Smooth muscle cell (in vitro differentiated cells): Measurements from ENCODE around the gene ZNRF3. TPM values are rescaled to one million over a fixed set of nuclear protein-coding genes. Genes with fewer than 3 reads are reported as not detected.

Experiments
- DNase-seq: peaks from one replicate; lab custom pipeline; 2025; ENCODE audit not compliant: unreplicated experiment; lab: John Stamatoyannopoulos, UW
- H2AFZ ChIP-seq: fragments of 200-600 bp; sonication (generic); 2 replicates; pipeline ENCODE4 v1.6.0; 2016; ENCODE audit warnings: antibody characterized with exemption, low read depth, mild to moderate bottlenecking
- H3F3A ChIP-seq: fragments of 200-600 bp; sonication (generic); 2 replicates; pipeline ENCODE4 v1.6.0; 2017; ENCODE audit warnings: antibody characterized with exemption, low read depth
- H3K27ac ChIP-seq: fragments of 200-600 bp; sonication (generic); 2 replicates; pipeline ENCODE4 v1.5.1; 2016; ENCODE audit warnings: low read depth, mild to moderate bottlenecking
- H3K27me3 ChIP-seq: fragments of 200-600 bp; sonication (generic); 2 replicates; pipeline ENCODE4 v1.6.1; 2016; ENCODE audit warnings: low read depth, mild to moderate bottlenecking
- H3K36me3 ChIP-seq: fragments of 200-600 bp; sonication (generic); 2 replicates; pipeline ENCODE4 v1.5.1; 2016; ENCODE audit warnings: low read depth
- H3K4me1 ChIP-seq: fragments of 200-600 bp; sonication (generic); 2 replicates; pipeline ENCODE4 v1.5.1; 2016; ENCODE audit warnings: low read depth
- H3K4me2 ChIP-seq: fragments of 200-600 bp; sonication (generic); 2 replicates; pipeline ENCODE4 v1.6.0; 2016; ENCODE audit warnings: mild to moderate bottlenecking
- H3K4me3 ChIP-seq: fragments of 200-600 bp; sonication (generic); 2 replicates; pipeline ENCODE4 v1.5.1; 2016; ENCODE audit warnings: mild to moderate bottlenecking
- H3K79me2 ChIP-seq: fragments of 200-600 bp; sonication (generic); 2 replicates; pipeline ENCODE4 v1.6.0; 2016; ENCODE audit warnings: low read depth, mild to moderate bottlenecking
- H3K9ac ChIP-seq: fragments of 200-600 bp; sonication (generic); 2 replicates; pipeline ENCODE4 v1.6.0; 2016; ENCODE audit warnings: low read depth
- H3K9me3 ChIP-seq: fragments of 200-600 bp; sonication (generic); replicated peaks from 2 replicates; pipeline ENCODE4 v1.5.1; 2016; ENCODE audit warnings: low read depth
- H4K20me1 ChIP-seq: fragments of 200-600 bp; sonication (generic); 2 replicates; pipeline ENCODE4 v1.6.0; 2016; ENCODE audit warnings: low read depth
- CTCF ChIP-seq: fragments of 200-600 bp; sonication (generic); IDR thresholded peaks from 2 replicates; pipeline ENCODE4 v1.5.1; 2017; ENCODE audit warnings: borderline replicate concordance, mild to moderate bottlenecking, antibody characterized with exemption; ENCODE audit not compliant: insufficient read depth, poor library complexity, severe bottlenecking
- WGBS: methylation state at CpG from one replicate; pipeline ENCODE4 v1.1.7; 2016; ENCODE audit warnings: low lambda C conversion rate; 5-methylcytosine and 5-hydroxymethylcytosine counted together
- polyA plus RNA-seq: library from polyadenylated mRNA; unstranded; fragments of >200 nt; fragmentation: Nextera tagmentation; extraction: Ambion mirVana; gene quantifications from 2 replicates; pipeline ENCODE4 v1.2.1, GENCODE V29; 2016
- total RNA-seq: library from RNA; depleted of rRNA; stranded (reverse); fragments of >200 nt; gene quantifications from 2 replicates; pipeline ENCODE4 v1.2.3, GENCODE V29; 2014

Gene ZNRF3
- total and polyA plus RNA-seq, 2 experiments from 2014 or later: 4.7 to 5.5 TPM

- no peak for DNase-seq
- H3K9me3 ChIP-seq: no peaks in the 10 kb centered on the region
- no peaks in the 10 kb centered on the region for H3F3A ChIP-seq
These were observed 112.2 kb downstream of the ZNRF3 start for GRCh38 chr22:28995551-28995950.

GRCh38 chr22:28997342-28997741 lies 114.0 kb downstream of the ZNRF3 start:
- Histone ChIP-seq H3K27ac (no peak overlapping the region), H3K4me3 (no peak overlapping the region), H3K9ac (no peak overlapping the region), H3K4me1 (no peaks in the 10 kb centered on the region), H3K4me2 (no peak overlapping the region), H3K27me3 (peaks cover 25% of the 10 kb centered on the region), H4K20me1 (no peaks in the 10 kb centered on the region), H3K79me2 (no peaks in the 10 kb centered on the region), H3K9me3 (no peaks in the 10 kb centered on the region), H3F3A (no peaks in the 10 kb centered on the region), H2AFZ (no peak overlapping the region), H3K36me3 (no peaks in the 10 kb centered on the region)
- no peak for DNase-seq
- TF ChIP-seq CTCF: no peak
- WGBS: 96% methylated on average over 3 of the region's 3 CpGs

More at GRCh38 chr22:28995551-28995950, 112.2 kb downstream of the ZNRF3 start:
- no peaks in the 10 kb centered on the region for H3K36me3 ChIP-seq
- H3K4me2 ChIP-seq: no peak overlapping the region
- H3K4me3 ChIP-seq: no peak overlapping the region
- no peaks in the 10 kb centered on the region for H3K4me1 ChIP-seq
- H3K27me3 ChIP-seq: peaks cover 34% of the 10 kb centered on the region
- no peak for TF ChIP-seq CTCF
- no peak overlapping the region for H2AFZ ChIP-seq
- WGBS: 82% methylated on average over 2 of the region's 2 CpGs
- H3K9ac ChIP-seq: no peak overlapping the region
- no peak overlapping the region for H3K27ac ChIP-seq
- H4K20me1 ChIP-seq: peaks cover under 1% of the 10 kb centered on the region
- H3K79me2 ChIP-seq: no peaks in the 10 kb centered on the region

GRCh38 chr22:28998681-28999080 lies 115.3 kb downstream of the ZNRF3 start:
- no peak for DNase-seq
- Histone ChIP-seq H3K79me2 (no peaks in the 10 kb centered on the region), H3K4me1 (peaks cover 2% of the 10 kb centered on the region), H3K9ac (no peak overlapping the region), H3K4me3 (no peak overlapping the region), H2AFZ (no peak overlapping the region), H3K9me3 (no peaks in the 10 kb centered on the region), H3K27me3 (peaks cover 14% of the 10 kb centered on the region), H4K20me1 (no peaks in the 10 kb centered on the region), H3K27ac (no peak overlapping the region), H3F3A (no peaks in the 10 kb centered on the region), H3K4me2 (no peak overlapping the region), H3K36me3 (no peaks in the 10 kb centered on the region)
- 97% methylated on average over 3 of the region's 3 CpGs for WGBS
- TF ChIP-seq CTCF: no peak

- H4K20me1 ChIP-seq: peaks cover 3% of the 10 kb centered on the region
- WGBS: 84% methylated on average over 7 of the region's 7 CpGs
- no peak overlapping the region for H3K27ac ChIP-seq
- no peak for DNase-seq
- no peaks in the 10 kb centered on the region for H3K9me3 ChIP-seq
- no peaks in the 10 kb centered on the region for H3K79me2 ChIP-seq
- H2AFZ ChIP-seq: no peak overlapping the region
- H3K4me2 ChIP-seq: no peak overlapping the region
- H3F3A ChIP-seq: no peaks in the 10 kb centered on the region
- peaks cover 10% of the 10 kb centered on the region for H3K4me1 ChIP-seq
- no peak for TF ChIP-seq CTCF
- no peak overlapping the region for H3K4me3 ChIP-seq
- peaks cover 13% of the 10 kb centered on the region for H3K27me3 ChIP-seq
- no peaks in the 10 kb centered on the region for H3K36me3 ChIP-seq
- no peak overlapping the region for H3K9ac ChIP-seq
These were observed 116.1 kb downstream of the ZNRF3 start for GRCh38 chr22:28999510-28999909.
